ENCODE data around the gene GUCA2A. TPM values are rescaled to one million over a fixed set of nuclear protein-coding genes. Genes with fewer than 3 reads are reported as not detected.

The GUCA2A gene
- total RNA-seq, 1 experiment from 2014 or later = not detected

GRCh38 chr1:42171679-42172266 is 7.2 kb upstream of the GUCA2A start:
- Histone ChIP-seq H3K4me1 (ENCODE audit: control insufficient read depth, insufficient read depth, low read length) (no peaks in the 10 kb centered on the region; the same call in 1 of the 2 replicates), H3K27ac (ENCODE audit: low read length) (no peak overlapping the region), H3K36me3 (ENCODE audit: control insufficient read depth, insufficient read depth, low read length) (no peaks in the 10 kb centered on the region; the same call in 1 of the 2 replicates), H3K9me3 (ENCODE audit: control insufficient read depth, insufficient read depth, low read depth, low read length) (no peaks in the 10 kb centered on the region), H3K4me3 (ENCODE audit: low read depth in 2 of 2, low read length in 2 of 2) (no peak overlapping the region), H3K27me3 (ENCODE audit: control insufficient read depth, insufficient read depth, low read length) (no peaks in the 10 kb centered on the region)
- in situ Hi-C loops (cut with HindIII; ENCODE audit: low pct_unique_long_range_greater_than_20kb, low sequenced_read_pairs) (no loop called here), intact Hi-C loops (cut with micrococcal nuclease; ENCODE audit: unreplicated experiment) (loop anchor here (10.0 kb wide), 1 partner anchor 143 kb away; no protein-coding TSS in a partner anchor)
- ATAC-seq = no peak
- POLR2A ChIA-PET = no interaction called here
- no peak for DNase-seq (ENCODE audit: low read depth, low spot score)
- no peak for TF ChIP-seq REST (IDR thresholded peaks at IDR 0.05; ENCODE audit: insufficient read depth in 1 of 2, low read depth in 2 of 2, low read length in 1 of 2)
- TF ChIP-seq TCF7L2 (IDR thresholded peaks at IDR 0.05; ENCODE audit: low read depth, low read length) = no peak
- no peak for TF ChIP-seq CTCF (IDR thresholded peaks at IDR 0.05)
- TF ChIP-seq POLR2AphosphoS5 (IDR thresholded peaks at IDR 0.05; ENCODE audit: low read depth, low read length) = no peak; the same call in 1 of the 2 replicates
- no peak for TF ChIP-seq SIN3A (IDR thresholded peaks at IDR 0.05; ENCODE audit: borderline replicate concordance, insufficient read depth, low read depth, low read length)
- no TSS peak for BruUV-seq (replicated peaks)
- CTCF ChIA-PET = interaction anchor here (0.6 kb wide), 1 partner anchor 201 kb away, joined by 3 read pairs; no protein-coding TSS in a partner anchor

GRCh38 chr1:42170779-42171621 is 6.5 kb upstream of the GUCA2A start:
- no peak overlapping the region for H3K4me3 ChIP-seq (ENCODE audit: low read depth in 2 of 2, low read length in 2 of 2)
- H3K36me3 ChIP-seq (ENCODE audit: control insufficient read depth, insufficient read depth, low read length) = no peaks in the 10 kb centered on the region; the same call in 1 of the 2 replicates
- intact Hi-C loops (cut with micrococcal nuclease; ENCODE audit: unreplicated experiment) (loop anchor here (10.0 kb wide), 1 partner anchor 144 kb away; no protein-coding TSS in a partner anchor), in situ Hi-C loops (cut with HindIII; ENCODE audit: low pct_unique_long_range_greater_than_20kb, low sequenced_read_pairs) (no loop called here)
- no peaks in the 10 kb centered on the region for H3K27me3 ChIP-seq (ENCODE audit: control insufficient read depth, insufficient read depth, low read length)
- TF ChIP-seq POLR2AphosphoS5 (IDR thresholded peaks at IDR 0.05; ENCODE audit: low read depth, low read length) (no peak), REST (IDR thresholded peaks at IDR 0.05; ENCODE audit: insufficient read depth in 1 of 2, low read depth in 2 of 2, low read length in 1 of 2) (no peak), TCF7L2 (IDR thresholded peaks at IDR 0.05; ENCODE audit: low read depth, low read length) (no peak), SIN3A (IDR thresholded peaks at IDR 0.05; ENCODE audit: borderline replicate concordance, insufficient read depth, low read depth, low read length) (no peak), CTCF (IDR thresholded peaks at IDR 0.05) (no peak)
- H3K4me1 ChIP-seq (ENCODE audit: control insufficient read depth, insufficient read depth, low read length) = no peaks in the 10 kb centered on the region; the same call in 1 of the 2 replicates
- ATAC-seq = no peak
- no peak for DNase-seq (ENCODE audit: low read depth, low spot score)
- ChIA-PET CTCF (interaction anchor here (0.6 kb wide), 1 partner anchor 42 kb away, joined by 5 read pairs; no protein-coding TSS in a partner anchor), POLR2A (no interaction called here)
- no peaks in the 10 kb centered on the region for H3K9me3 ChIP-seq (ENCODE audit: control insufficient read depth, insufficient read depth, low read depth, low read length)
- no peak overlapping the region for H3K27ac ChIP-seq (ENCODE audit: low read length)
- no TSS peak for BruUV-seq (replicated peaks)

Data from Panc1 (cell line).